GM12874 (cell line): ENCODE data around the gene NKX1-2.

Experiments
- CTCF ChIP-seq: IDR thresholded peaks from 2 replicates; pipeline ENCODE4 v1.5.1; 2011; ENCODE audit warnings: low read depth, mild to moderate bottlenecking, control low read depth, low read length, moderate library complexity; ENCODE audit not compliant: insufficient read depth

The NKX1-2 gene

GRCh38 chr10:124474514-124475070 is 24.8 kb upstream of the NKX1-2 start:
- no peak for TF ChIP-seq CTCF

- TF ChIP-seq CTCF, result no peak
Measured at GRCh38 chr10:124473070-124473469, 23.2 kb upstream of the NKX1-2 start.

GRCh38 chr10:124472071-124472470 is 22.2 kb upstream of the NKX1-2 start:
- TF ChIP-seq CTCF, result no peak

GRCh38 chr10:124470544-124471434 is 21.0 kb upstream of the NKX1-2 start:
- TF ChIP-seq CTCF, result no peak

GRCh38 chr10:124469956-124470484 is 20.2 kb upstream of the NKX1-2 start:
- TF ChIP-seq CTCF, result no peak

DNA sequence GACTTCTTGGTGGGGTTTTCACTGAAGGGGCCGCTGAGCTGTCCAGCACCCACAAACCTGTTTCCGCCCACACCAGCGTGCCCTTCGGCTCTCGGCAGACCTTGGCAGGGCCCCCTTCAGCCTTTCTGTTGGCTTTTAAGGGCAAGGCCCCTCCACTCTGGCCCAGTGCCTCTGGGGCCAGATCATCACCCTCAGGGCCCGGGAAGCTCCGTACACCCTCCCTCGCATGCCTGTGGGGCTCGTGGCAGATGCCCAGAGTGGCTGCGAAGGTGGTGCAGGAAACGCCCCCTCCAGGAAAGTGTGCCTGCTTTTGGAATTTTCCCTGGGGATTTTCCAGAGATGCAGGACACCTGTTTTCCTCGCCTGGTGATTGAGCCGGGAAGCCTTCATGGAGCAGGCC is 18.8 kb upstream of the NKX1-2 start:
- no peak for TF ChIP-seq CTCF

DNA sequence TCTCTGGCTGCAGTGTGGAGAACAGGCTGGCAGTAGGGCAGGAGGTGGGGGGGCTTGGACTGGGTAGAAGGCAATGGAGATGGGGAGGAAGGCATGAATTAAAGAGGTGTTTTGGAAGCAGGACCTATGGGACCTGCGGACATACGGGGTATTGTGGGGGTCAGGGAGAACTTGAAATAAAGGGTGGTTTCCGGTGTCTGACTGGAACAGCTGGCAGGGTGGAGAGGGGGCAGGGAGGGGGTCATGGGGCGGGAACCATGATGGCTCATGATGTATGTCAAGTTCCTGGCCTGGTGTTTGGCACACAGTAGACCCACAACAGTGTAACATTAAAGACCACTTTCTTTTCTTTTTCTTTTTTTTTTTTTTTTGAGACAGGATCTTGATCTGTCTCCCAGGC is 17.3 kb upstream of the NKX1-2 start:
- TF ChIP-seq CTCF, result no peak
